ENCODE data around the gene ASXL3.
A peak's percentile ranks its signal among the peaks of the same experiment; 100 is the strongest.

The ASXL3 gene

GRCh38 chr18:33745871-33746545 is 168.0 kb downstream of the ASXL3 start:
- H3K36me3 Mint-ChIP-seq (ENCODE audit: low read depth): peaks cover 29% of the 10 kb centered on the region
- no peak for DNase-seq
- no peak for TF ChIP-seq CTCF (IDR thresholded peaks at IDR 0.05)
- H3K4me3 Mint-ChIP-seq: no peak overlapping the region
- H3K27ac Mint-ChIP-seq: no peak overlapping the region
- no peaks in the 10 kb centered on the region for H3K9me3 Mint-ChIP-seq
- no peaks in the 10 kb centered on the region for H3K27me3 Mint-ChIP-seq (ENCODE audit: low read depth, poor library complexity)
- peaks cover 6% of the 10 kb centered on the region for H3K4me1 Mint-ChIP-seq

- Mint-ChIP-seq H3K4me1 (peaks cover 6% of the 10 kb centered on the region), H3K27ac (no peak overlapping the region), H3K4me3 (no peak overlapping the region), H3K36me3 (ENCODE audit: low read depth) (peaks cover 6% of the 10 kb centered on the region), H3K27me3 (ENCODE audit: low read depth, poor library complexity) (no peaks in the 10 kb centered on the region), H3K9me3 (no peaks in the 10 kb centered on the region)
- no peak for DNase-seq
- TF ChIP-seq CTCF (IDR thresholded peaks at IDR 0.05): no peak
Measured at GRCh38 chr18:33749834-33750233, 171.8 kb downstream of the ASXL3 start.

GRCh38 chr18:33750366-33750765 is 172.3 kb downstream of the ASXL3 start:
- DNase-seq: no peak
- H3K4me1 Mint-ChIP-seq: peaks cover 6% of the 10 kb centered on the region
- no peaks in the 10 kb centered on the region for H3K27me3 Mint-ChIP-seq (ENCODE audit: low read depth, poor library complexity)
- H3K27ac Mint-ChIP-seq: no peak overlapping the region
- H3K36me3 Mint-ChIP-seq (ENCODE audit: low read depth): peaks cover under 1% of the 10 kb centered on the region
- no peak for TF ChIP-seq CTCF (IDR thresholded peaks at IDR 0.05)
- no peaks in the 10 kb centered on the region for H3K9me3 Mint-ChIP-seq
- H3K4me3 Mint-ChIP-seq: no peak overlapping the region

- TF ChIP-seq CTCF (IDR thresholded peaks at IDR 0.05): peak; percentile 63
- peaks cover 3% of the 10 kb centered on the region for H3K27me3 Mint-ChIP-seq (ENCODE audit: low read depth, poor library complexity)
- no peaks in the 10 kb centered on the region for H3K9me3 Mint-ChIP-seq
- H3K4me1 Mint-ChIP-seq: peaks cover 6% of the 10 kb centered on the region
- DNase-seq: no peak
- H3K4me3 Mint-ChIP-seq: no peak overlapping the region
- H3K27ac Mint-ChIP-seq: no peak overlapping the region
- no peaks in the 10 kb centered on the region for H3K36me3 Mint-ChIP-seq (ENCODE audit: low read depth)
Measured at GRCh38 chr18:33751613-33752221, 173.7 kb downstream of the ASXL3 start.

- Mint-ChIP-seq H3K36me3 (ENCODE audit: low read depth) (no peaks in the 10 kb centered on the region), H3K27ac (no peak overlapping the region), H3K4me1 (peaks cover 4% of the 10 kb centered on the region), H3K9me3 (no peaks in the 10 kb centered on the region), H3K27me3 (ENCODE audit: low read depth, poor library complexity) (peaks cover 3% of the 10 kb centered on the region), H3K4me3 (no peak overlapping the region)
- TF ChIP-seq CTCF (IDR thresholded peaks at IDR 0.05): no peak
- no peak for DNase-seq
Measured at GRCh38 chr18:33755391-33755790, 177.4 kb downstream of the ASXL3 start.

Data from nephron progenitor cell (in vitro differentiated cells).